Erythroblast (primary cell): ENCODE measurements around the gene CERT1.

Source experiments
- GATA1 ChIP-seq: IDR thresholded peaks from 2 replicates; pipeline ENCODE4 v1.6.1; 2011; ENCODE audit warnings: low read depth, mild to moderate bottlenecking, control low read depth, low read length, moderate library complexity
- POLR2A ChIP-seq: IDR thresholded peaks from 2 replicates; pipeline ENCODE4 v1.6.1; 2011; ENCODE audit warnings: mild to moderate bottlenecking, low read length

- TF ChIP-seq POLR2A: no peak
- TF ChIP-seq GATA1: no peak
Observed at GRCh38 chr5:75363111-75363510, 148.3 kb downstream of the CERT1 start.
